ENCODE measurements around the gene EXOC2.
A peak's percentile ranks its signal among the peaks of the same experiment; 100 is the strongest.

EXOC2 gene

DNA sequence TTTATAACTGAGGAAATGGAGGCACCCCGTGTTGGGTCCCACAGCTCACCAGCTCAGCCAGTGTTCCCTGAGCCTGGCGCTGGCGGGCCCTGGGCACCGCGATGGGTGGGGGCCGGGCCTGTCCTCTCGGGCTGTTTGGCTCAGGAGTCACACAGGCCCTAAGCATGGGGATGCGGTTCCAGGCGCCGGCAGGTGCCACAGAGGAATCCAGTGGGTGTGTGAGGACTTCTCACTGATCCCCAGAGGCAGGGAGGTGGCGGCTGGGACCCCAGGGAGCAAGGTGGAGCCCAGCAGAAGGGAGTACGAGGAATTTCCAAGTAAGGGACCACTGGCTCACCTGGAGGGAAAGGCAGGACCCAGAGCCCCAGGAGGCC is 243.9 kb downstream of the EXOC2 start:
- TF ChIP-seq, protein P1, sequence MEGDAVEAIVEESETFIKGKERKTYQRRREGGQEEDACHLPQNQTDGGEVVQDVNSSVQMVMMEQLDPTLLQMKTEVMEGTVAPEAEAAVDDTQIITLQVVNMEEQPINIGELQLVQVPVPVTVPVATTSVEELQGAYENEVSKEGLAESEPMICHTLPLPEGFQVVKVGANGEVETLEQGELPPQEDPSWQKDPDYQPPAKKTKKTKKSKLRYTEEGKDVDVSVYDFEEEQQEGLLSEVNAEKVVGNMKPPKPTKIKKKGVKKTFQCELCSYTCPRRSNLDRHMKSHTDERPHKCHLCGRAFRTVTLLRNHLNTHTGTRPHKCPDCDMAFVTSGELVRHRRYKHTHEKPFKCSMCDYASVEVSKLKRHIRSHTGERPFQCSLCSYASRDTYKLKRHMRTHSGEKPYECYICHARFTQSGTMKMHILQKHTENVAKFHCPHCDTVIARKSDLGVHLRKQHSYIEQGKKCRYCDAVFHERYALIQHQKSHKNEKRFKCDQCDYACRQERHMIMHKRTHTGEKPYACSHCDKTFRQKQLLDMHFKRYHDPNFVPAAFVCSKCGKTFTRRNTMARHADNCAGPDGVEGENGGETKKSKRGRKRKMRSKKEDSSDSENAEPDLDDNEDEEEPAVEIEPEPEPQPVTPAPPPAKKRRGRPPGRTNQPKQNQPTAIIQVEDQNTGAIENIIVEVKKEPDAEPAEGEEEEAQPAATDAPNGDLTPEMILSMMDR (IDR thresholded peaks at IDR 0.05) = no peak
- no peak for DNase-seq (ENCODE audit: low spot score)
- Histone ChIP-seq H3K4me3 (no peak overlapping the region), H3K27ac (no peak overlapping the region)

DNA sequence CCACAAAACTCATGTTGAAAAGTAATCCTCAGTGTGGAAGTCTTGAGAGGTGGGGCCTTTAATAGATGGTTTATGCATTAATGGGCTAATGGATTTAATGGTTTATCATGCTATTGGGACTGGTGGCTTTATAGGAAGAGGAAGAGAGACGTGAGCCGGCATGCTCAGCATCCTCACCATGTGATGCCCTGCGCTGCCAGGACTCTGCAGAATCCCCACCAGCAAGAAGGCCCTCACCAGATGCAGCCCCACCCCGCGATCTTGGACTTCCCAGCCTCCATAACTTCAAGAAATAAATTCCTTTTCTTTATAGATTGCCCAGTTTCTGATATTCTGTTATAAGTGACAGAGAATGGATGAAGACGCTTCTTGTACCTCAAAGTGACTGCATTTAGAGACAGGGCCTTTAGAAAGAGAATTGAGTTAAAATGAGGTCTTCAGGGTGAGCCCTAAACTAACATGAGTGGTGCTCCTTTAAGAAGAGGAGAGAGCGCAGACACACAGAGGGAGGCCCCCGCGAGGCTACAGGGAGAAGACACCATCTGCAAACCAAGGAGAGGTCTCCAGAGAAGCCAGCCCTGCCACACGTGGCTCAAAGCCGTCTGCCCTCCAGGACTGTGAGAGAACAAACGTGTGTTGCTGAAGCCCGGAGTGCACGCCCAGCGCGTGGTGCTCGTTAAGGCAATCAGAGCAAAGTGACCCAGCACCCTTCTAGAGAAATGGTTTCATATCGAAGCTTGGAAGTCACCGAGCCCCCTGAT is 244.5 kb downstream of the EXOC2 start:
- Histone ChIP-seq H3K4me3 (no peak overlapping the region), H3K27ac (no peak overlapping the region)
- TF ChIP-seq, protein P1 (IDR thresholded peaks at IDR 0.05) = no peak
- DNase-seq (ENCODE audit: low spot score) = peak; percentile 56

DNA sequence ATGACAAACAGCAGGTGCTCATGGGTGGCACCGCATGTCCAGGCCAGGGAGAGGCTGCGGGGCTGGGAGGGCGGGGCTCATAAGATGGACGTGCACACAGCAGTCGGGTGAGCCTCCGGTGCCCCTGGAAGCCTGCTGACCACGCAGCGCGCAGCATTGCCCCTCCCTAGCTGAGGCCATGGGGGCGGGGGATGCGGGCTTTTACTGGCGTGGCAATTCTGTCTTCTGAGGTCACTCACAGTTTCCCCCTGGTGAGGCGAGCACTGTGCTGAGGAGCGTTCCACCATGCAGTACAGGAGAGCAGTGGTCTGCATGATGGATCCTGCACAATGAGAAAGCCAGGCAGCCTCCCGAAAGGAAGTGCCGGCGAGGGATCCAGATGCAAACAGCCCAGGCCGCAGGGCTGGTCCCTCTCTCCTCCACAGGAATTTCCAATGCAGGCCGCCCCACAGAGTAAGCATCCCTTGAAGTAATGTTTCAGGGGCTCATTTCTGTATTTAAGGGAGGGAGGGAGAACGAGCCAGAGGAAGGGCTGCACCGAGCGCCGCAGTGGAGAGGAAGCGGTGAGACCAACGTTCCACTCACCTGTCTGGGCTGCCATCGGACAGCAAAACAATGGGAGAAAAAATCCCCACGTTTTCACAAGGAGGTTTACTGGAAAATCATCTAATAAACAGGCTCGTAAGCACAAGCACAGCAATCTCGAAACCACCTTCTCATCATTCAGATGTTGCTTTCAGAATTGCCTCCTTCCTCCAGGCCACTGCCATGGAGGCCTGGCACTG is 245.4 kb downstream of the EXOC2 start:
- TF ChIP-seq, protein P1 (IDR thresholded peaks at IDR 0.05) = no peak
- no peak overlapping the region for H3K27ac ChIP-seq
- peak; percentile 29 for DNase-seq (ENCODE audit: low spot score)
- no peak overlapping the region for H3K4me3 ChIP-seq

DNA sequence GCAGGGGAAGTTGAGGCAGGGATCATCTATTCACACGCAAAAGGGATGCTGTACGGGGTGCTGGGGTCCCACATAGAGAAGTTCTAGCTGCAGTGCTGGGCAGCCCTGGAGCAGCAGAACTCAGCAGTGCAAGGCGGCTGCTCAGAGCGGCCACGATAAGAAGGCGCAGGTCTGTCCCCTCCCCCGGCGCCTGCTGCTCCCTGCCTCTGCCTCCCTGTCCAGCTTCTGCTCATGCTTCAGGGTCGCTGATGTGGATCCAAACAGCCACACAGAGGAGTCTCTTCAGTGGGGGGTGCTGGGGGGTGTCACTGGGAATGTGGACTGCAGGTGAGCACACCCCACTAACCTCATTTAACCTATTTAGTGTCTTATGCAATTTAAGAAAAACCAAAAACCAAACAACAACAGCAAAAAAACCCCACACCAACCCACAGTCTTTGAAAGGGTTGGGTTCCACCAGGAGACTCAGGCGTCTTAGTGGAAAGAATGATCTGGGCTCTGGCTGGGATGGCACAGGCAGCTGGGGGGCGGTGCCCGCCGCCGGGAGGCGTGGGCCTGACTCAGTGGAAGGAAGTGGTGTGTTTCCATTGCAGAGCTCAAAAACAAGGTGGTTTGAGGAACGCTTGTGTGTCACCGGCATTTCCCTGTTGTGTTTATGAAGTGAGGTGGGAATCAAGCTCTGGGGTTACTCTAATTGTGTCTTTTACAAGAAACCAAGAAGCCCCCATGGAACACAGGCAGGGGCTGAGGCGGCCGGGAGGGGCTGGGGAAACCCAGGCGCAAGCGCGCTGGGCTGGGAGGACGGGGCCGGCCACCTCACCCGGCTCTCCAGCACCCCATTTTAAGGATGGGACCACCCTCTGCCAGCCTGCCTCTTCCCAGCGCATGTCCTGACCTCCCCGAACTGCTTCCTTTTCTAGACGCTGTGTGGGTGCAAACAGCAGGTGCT is 246.2 kb downstream of the EXOC2 start:
- peak; percentile 55 for DNase-seq (ENCODE audit: low spot score)
- Histone ChIP-seq H3K4me3 (no peak overlapping the region), H3K27ac (no peak overlapping the region)
- TF ChIP-seq, protein P1 (IDR thresholded peaks at IDR 0.05) = no peak

DNA sequence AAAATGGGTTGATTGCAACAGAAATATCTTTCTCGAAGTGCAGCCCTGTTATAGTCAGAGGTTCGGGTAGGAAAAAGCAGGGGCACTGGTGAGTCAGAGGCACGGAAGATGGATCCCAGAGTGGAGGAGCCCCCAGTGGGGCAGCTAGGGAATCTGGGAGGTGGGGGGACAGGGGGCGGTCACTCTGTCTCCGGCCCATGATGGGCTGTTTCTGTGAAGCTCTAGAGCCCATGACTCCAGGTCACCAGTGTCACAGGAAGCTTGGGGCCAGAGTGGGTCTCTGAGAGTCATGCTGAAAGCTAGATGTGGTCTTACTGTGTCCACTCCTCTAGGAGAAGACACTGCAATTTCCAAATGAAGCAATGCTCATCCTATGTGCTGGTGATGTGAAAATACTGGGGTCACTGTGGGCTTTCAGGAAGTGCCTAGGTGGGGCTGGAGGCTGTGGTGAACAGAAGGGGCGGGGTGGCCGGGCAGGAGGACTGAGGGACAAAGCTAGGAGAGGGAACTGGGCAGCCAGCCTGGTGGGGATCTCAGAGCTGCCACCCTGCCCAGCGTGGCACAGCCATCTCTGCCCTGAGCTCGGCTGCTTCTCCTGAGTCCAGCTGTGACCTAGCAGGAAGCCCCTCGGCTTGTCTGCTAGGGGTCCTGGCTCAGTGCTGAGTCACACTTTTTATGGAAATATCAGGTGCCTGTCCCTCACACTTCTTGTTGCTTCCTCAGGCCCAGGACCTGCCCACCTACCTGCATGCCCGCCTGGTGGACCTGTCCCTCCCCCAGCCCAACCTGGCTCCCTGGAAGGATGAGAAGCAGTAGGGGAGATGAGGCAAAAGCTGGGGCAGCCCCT is 247.1 kb downstream of the EXOC2 start:
- peak; percentile 53 for DNase-seq (ENCODE audit: low spot score)
- Histone ChIP-seq H3K4me3 (no peak overlapping the region), H3K27ac (no peak overlapping the region)
- TF ChIP-seq, protein P1 (IDR thresholded peaks at IDR 0.05) = no peak

DNA sequence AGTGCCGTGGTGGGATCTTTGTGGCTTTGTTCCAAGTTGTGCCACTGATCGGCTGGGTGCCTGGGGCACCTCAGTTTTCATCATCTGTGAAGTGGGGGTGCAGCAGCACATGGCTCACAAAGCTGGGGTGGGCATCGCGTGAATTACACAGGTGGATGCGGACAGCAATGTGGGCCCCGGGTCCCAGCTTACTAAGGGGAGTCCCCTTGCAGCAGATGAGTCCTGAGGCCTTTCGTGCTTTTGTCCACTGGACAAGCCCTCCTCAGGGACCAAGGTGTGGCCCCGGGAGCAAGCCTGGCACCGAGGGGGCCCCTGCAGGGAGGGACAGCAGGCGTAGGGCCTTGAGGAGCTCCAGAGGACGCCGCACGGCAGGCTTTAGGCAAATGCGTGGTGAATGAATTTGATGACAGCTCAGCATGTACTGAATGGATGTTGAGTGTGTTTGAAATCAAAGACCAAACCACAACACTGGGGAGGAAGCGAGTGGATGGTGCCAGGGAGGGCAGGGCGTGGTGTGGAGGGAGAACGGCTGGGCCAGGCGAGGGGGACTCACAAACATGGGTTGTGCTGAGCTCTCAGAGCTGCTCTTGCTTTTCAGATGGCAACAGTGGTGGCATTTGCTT is 248.2 kb downstream of the EXOC2 start:
- no peak for DNase-seq (ENCODE audit: low spot score)
- TF ChIP-seq, protein P1 (IDR thresholded peaks at IDR 0.05) = no peak
- no peak overlapping the region for H3K27ac ChIP-seq
- H3K4me3 ChIP-seq = no peak overlapping the region
